WI38 (cell line): ENCODE data around the gene RNASET2.

ENCODE experiments used
- H3K4me3 ChIP-seq: 2 replicates; pipeline ENCODE4 v1.5.1; 2011; ENCODE audit warnings: low read depth, mild to moderate bottlenecking, control low read depth, low read length
- TF ChIP-seq, protein P1 (sequence below): IDR thresholded peaks from 2 replicates; pipeline ENCODE4 v1.5.1; 2012; ENCODE audit warnings: low read depth, mild to moderate bottlenecking, control low read depth, low read length

Gene RNASET2, protein sequence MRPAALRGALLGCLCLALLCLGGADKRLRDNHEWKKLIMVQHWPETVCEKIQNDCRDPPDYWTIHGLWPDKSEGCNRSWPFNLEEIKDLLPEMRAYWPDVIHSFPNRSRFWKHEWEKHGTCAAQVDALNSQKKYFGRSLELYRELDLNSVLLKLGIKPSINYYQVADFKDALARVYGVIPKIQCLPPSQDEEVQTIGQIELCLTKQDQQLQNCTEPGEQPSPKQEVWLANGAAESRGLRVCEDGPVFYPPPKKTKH

DNA sequence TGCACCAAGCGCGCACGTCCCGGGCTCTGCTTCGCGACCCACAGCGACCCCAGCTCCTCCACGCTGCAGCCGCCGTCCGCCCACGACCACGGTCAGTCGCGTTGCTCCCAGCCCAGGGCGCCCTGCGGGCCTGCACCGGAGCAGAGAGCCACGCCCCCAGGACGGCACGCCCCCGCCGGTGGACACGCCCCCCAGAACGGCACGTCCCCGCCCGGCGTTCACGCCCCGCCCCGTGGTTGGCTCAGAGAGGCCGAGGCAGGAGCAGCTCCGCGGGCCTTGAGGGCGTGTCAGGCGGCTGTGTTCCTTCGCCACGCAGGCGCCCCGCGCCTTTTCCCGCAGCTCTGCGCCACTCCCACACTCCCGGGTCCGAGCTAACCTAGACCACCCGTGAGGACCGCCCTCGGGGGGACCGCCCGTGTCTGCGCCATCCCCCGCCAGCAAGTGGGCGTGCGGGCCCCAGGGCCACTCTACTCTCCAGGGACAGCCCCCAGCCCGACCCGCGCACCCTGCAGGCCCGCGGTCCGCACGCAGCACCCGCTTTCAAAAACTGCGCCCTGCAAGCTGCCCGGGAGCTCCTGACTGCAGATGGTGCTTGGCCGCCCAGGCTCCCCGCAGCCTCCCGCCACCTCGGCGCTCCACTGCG is at the start of gene RNASET2:
Gene RNASET2, minus strand, starts transcription at position 107 of the 643 bp plus-strand sequence. CDS start 368 bp downstream, outside the sequence.
- TF ChIP-seq, protein P1, sequence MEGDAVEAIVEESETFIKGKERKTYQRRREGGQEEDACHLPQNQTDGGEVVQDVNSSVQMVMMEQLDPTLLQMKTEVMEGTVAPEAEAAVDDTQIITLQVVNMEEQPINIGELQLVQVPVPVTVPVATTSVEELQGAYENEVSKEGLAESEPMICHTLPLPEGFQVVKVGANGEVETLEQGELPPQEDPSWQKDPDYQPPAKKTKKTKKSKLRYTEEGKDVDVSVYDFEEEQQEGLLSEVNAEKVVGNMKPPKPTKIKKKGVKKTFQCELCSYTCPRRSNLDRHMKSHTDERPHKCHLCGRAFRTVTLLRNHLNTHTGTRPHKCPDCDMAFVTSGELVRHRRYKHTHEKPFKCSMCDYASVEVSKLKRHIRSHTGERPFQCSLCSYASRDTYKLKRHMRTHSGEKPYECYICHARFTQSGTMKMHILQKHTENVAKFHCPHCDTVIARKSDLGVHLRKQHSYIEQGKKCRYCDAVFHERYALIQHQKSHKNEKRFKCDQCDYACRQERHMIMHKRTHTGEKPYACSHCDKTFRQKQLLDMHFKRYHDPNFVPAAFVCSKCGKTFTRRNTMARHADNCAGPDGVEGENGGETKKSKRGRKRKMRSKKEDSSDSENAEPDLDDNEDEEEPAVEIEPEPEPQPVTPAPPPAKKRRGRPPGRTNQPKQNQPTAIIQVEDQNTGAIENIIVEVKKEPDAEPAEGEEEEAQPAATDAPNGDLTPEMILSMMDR = no peak
- peak within 1 kb of the TSS; percentile 71 for H3K4me3 ChIP-seq

DNA sequence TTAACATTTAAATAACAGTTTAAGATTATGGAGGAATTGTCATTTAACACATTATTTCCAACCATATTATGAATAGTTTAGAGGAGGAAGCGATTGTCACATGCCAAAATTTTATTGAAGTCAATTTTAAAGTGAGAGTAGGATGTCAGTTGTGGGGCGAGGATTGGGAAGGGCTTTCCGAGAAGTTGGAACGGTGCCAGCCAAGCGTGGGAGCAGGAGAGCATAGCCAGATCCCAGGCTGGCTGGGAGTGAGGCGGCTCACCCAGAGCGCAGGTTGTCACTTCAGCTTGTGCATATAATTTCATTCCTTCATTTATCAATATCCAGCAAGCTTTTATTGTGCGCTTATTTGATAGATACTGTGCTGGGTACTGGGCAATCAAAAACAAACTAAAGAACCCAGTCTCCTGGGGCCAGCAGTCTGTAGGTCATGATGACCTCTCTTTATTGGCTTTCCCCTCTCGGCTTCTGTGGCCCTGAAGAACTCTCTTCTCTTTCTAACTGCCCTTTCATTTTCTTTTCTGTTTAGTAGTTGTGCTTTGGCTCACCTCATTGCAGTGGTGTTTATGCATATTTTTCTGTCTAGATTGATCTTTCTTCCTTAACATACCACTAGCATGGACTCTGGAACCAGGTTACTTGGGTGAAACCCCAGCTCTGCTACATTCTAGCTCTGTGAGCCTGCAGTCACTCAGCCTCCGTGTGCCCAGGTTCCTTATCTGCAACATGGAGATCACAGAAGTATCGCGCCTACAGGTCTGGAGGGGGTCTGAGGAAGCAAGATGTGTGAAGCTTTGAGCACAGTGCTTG is 49.2 kb upstream of the RNASET2 start:
- no peak overlapping the region for H3K4me3 ChIP-seq
- TF ChIP-seq, protein P1 = no peak

DNA sequence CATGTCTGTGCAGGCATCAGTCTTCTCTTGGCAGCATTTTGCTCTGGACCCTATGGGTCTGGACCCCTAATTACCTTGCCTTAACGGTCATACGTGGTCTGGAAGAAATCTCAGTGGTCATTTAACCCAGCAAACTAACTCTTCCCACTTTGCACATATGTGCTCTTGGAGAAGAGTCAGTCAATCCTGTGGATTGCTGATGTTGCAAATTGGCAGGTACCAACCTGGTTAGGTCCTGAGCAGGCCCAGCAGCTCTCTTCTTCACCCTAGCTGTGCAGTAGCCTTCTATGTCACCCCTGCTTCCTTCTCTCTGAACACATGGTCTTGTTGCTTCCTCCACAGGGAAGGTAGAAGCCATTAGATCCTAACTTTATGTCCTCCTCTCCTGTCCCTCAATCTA is 44.4 kb upstream of the RNASET2 start:
- TF ChIP-seq, protein P1 = no peak
- H3K4me3 ChIP-seq = 0 out of 2 replicates have a peak overlapping the region, but pooled peaks have one; percentile 0

DNA sequence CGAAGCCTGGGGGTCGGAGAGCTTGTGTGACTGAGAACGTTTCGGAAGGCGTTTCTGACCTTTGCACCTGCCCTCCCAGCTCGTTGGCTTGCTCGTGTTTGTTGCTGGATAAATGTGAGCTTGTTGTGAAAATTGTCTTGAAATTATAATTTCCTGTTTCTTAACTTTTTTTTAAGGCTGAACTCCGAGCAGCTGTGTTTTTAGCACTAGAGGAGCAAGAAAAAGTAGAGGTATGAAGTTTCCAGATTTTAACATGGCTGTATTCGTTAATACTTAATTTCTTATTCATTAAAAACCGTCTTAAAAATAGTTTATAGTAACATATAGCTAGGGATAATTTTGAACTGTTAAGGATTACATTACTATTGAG is 43.5 kb upstream of the RNASET2 start:
- TF ChIP-seq, protein P1 = no peak
- peak overlapping the region; percentile 80 for H3K4me3 ChIP-seq

DNA sequence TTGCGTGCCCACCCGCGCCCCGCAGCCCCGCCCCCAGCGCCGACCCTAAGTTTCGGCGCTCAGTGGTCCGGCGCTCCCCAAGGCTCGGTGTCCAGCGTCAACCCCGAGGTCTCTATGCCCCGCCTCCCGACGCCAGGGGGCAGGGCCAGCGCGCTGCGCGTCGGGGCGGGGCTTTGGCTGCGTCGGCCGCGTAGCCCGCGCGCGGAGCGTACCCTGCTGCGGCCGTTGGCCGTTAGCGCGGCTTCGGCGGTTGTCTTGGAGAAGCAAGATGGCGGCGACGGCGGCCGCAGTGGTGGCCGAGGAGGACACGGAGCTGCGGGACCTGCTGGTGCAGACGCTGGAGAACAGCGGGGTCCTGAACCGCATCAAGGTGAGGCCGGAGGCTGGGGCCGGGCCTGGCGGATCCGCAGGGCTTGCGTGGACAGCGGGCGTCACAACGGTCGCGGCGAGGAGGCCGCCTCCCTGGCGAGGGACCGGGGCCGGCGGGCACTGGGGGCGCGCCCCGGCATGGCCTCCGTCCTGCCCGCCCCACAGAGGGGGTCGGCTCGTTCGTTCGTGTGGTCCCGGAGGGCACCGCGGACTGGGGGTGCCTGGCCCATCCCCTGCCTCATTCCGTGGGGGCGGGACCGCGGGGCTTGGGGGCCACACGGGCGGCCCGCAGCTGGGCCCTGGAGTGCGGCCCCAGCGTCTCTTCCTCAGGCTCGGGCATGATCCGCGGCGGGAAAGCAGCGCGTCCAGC is 43.0 kb upstream of the RNASET2 start, which contains the start of gene CEP43:
Gene CEP43, plus strand, starts transcription at position 253 of the 739 bp plus-strand sequence. Its CDS starts 16 bp downstream, at position 269.
- TF ChIP-seq, protein P1 = no peak
- H3K4me3 ChIP-seq = peak within 1 kb of the TSS; percentile 88

DNA sequence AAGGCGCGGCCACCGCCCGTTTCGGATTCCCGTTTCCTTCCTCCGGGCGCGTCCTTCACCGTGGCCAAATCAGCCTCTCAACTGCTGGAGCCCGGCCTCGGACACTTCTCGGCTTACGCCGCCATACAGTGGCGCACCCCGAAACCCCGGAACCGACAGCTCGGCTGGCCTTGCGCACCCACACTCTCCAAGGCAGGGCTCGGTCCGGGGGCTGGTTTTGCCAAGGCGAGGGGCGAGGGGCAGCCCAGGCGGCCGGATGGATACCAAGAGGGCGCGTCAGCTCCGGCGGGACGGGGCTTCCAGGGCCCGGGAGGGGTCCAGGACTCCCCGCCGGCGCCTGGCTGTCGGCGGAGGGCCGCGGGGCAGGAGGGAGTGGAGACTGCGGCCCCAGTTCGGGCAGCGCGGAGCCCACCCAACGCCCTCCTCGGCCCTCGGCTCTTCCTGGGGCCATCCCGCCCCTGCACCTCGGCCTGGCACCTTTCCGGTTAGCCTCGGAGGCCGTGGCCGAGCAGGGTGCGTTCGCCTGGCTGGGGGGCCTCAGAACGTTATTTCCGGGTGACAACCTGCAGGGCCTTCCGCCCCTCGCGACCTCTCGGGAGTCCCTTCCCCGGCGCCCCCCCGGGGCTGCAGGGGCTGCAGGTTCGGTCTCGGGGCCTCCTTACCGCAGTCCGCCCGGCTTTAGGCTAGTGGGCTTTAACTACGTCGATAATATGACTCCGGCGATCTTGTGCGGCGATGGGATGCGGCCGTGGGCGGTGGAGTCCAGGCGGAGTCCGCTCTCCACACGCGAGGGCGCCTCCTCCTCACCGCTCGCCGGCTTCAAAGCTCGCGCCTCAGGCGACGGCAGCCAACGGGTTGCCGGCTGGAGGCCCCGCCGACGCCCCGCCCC is 42.1 kb upstream of the RNASET2 start:
- TF ChIP-seq, protein P1 = no peak
- H3K4me3 ChIP-seq = peak overlapping the region; percentile 88
